Pancreas (tissue), 10 donors: ENCODE data around the gene BTBD9. TPM values are rescaled to one million over a fixed set of nuclear protein-coding genes. Genes with fewer than 3 reads are reported as not detected.

ENCODE experiments used
- ATAC-seq, 4 donors: fragments of 200-7000 bp; cut with Tn5 transposase; one replicate each; pipeline versions ENCODE4 v1.8.0 to v1.9.1; 2020; ENCODE audit warnings: mild to moderate bottlenecking in 4 of 4, moderate library complexity in 4 of 4
- DNase-seq, 6 donors: peaks; one replicate each; pipeline ENCODE4 v3.0.0-alpha.2; 2020
- FAIRE-seq: peaks from 2 replicates; lab custom pipeline; 2012; peaks lifted over from hg19 to GRCh38; lab: Jason Lieb, UNC
- H3K27ac ChIP-seq, 4 donors: fragments of 200-600 bp; sonication (generic); 1 replicate in 3 of 4; 2 replicates in 1 of 4; pipeline versions ENCODE4 v1.5.0 to v1.8.0; 2020
- H3K27me3 ChIP-seq, 4 donors: fragments of 200-600 bp; one replicate each; pipeline ENCODE4 v1.8.0; 2021
- H3K36me3 ChIP-seq, 3 donors: fragments of 200-600 bp; sonication (generic) in 1 of 3; one replicate each; pipeline versions ENCODE4 v1.5.0 to v1.8.0; 2020 to 2021
- H3K4me1 ChIP-seq, 3 donors: fragments of 200-600 bp; one replicate each; pipeline ENCODE4 v1.8.0; 2021
- H3K4me3 ChIP-seq, 4 donors: fragments of 200-600 bp; sonication (generic) in 2 of 4; one replicate each; pipeline versions ENCODE4 v1.5.0 to v1.8.0; 2020 to 2021
- H3K9me3 ChIP-seq, 4 donors: fragments of 200-600 bp; one replicate each; pipeline ENCODE4 v1.8.0; 2021
- WGBS, 2 donors: extraction: QIAGEN DNeasy Blood & Tissue Kit; methylation state at CpG; one replicate each; pipeline ENCODE4 v1.1.7; 2013; 5-methylcytosine and 5-hydroxymethylcytosine counted together
- intact Hi-C, 3 donors: fragments of 100-400 bp; cut with DNase I; formaldehyde crosslinking; loops; one replicate each; pipeline versions ENCODE4 v1.11.1 to v1.14.2; 2022
- polyA plus RNA-seq, 2 donors: library from polyadenylated mRNA; stranded (reverse); fragments of 200-250 nt; gene quantifications; one replicate each; pipeline ENCODE4 v1.2.3, GENCODE V29; 2013
- total RNA-seq, 6 donors: library from RNA; stranded (reverse); fragmentation: NEBNext Ultra II Directional in 4 of 6; extraction: Animal tissue kit (Norgen Biotek cat#: 25700) in 4 of 6; gene quantifications; one replicate each; pipeline versions ENCODE4 v1.2.1 to v1.2.4, GENCODE V29; 2021 to 2023
- TF ChIP-seq, protein P1 (sequence below), 4 donors: fragments of 200-600 bp; sonication (generic) in 3 of 4; IDR thresholded peaks; one replicate each; pipeline versions ENCODE4 v1.5.0 to v1.8.0; 2021; ENCODE audit warnings: antibody characterized with exemption in 4 of 4
- donor health status: healthy with polysubstance abuse.
- donor health status: DM: no; HTN: no; CAD: no; lungs with moderate emphysema.
- donor health status: DM: no; HTN: no; CAD: no.
- donor health status: control.
- donor health status: control.
- donor health status: Bipolar disorder and iron deficiency.
- donor health status: DM: yes; HTN: yes; CAD: no.
- donor health status: DM: no; HTN: no; CAD: no.
- donor health status: DM: no; HTN: no; CAD: no.
- donor health status: DM: yes; HTN: yes; CAD: no.

BTBD9 gene
- total and polyA plus RNA-seq, 8 donors: 2.2 to 11.0 (median 7.1) TPM

DNA sequence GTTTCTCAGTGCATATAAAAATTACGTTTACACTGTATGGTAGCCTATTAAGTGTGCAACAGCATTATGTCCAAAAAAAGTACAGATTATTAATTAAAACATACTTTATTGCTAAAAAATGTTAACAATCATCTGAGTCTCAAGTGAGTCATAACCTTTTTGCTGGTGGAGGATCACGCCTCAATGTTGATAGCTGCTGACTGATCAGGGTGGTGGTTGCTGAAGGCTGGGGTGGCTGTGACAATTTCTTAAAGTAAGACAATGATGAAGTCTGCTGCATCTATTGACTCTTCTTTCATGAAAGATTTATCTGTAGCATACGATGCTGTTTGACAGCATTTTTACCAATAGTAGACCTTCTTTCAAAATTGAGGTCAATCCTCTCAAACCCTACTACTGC lies 155.1 kb downstream of the BTBD9 start:
- Histone ChIP-seq H3K4me1 (no peaks in the 10 kb centered on the region), H3K27me3 (no peaks in the 10 kb centered on the region), H3K36me3 (no peaks in the 10 kb centered on the region), H3K9me3 (no peaks in the 10 kb centered on the region), H3K27ac (no peak overlapping the region), H3K4me3 (no peak overlapping the region)
- ATAC-seq (no peak), FAIRE-seq (no peak), DNase-seq (no peak)
- TF ChIP-seq, protein P1, sequence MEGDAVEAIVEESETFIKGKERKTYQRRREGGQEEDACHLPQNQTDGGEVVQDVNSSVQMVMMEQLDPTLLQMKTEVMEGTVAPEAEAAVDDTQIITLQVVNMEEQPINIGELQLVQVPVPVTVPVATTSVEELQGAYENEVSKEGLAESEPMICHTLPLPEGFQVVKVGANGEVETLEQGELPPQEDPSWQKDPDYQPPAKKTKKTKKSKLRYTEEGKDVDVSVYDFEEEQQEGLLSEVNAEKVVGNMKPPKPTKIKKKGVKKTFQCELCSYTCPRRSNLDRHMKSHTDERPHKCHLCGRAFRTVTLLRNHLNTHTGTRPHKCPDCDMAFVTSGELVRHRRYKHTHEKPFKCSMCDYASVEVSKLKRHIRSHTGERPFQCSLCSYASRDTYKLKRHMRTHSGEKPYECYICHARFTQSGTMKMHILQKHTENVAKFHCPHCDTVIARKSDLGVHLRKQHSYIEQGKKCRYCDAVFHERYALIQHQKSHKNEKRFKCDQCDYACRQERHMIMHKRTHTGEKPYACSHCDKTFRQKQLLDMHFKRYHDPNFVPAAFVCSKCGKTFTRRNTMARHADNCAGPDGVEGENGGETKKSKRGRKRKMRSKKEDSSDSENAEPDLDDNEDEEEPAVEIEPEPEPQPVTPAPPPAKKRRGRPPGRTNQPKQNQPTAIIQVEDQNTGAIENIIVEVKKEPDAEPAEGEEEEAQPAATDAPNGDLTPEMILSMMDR (IDR thresholded peaks at IDR 0.05): no peak
- intact Hi-C loops: no loop called here
- 87 to 94% methylated on average over 3 of the region's 3 CpGs for WGBS, 2 donors

DNA sequence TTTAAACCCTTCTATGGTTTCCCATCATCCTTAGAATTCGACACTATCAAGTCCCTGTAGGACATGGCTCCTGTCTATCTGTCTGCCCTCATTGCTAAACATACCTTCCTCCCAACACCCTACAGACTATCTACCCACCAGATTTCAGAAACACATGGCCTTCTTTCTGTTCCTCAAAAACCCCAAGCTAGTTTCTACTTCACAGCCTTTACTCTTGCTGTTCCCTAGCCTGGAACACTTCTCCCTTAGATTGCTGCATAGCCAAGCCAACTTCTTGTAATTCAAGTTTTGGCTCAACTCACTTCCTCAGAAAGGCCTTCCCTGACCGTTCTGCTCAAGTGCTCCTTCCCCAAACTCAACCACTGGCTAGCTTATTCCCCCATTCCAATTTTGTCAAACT lies 156.2 kb downstream of the BTBD9 start:
- TF ChIP-seq, protein P1 (IDR thresholded peaks at IDR 0.05): no peak
- FAIRE-seq (no peak), ATAC-seq (peak in 2 of 4 donors; percentile 43 to 74), DNase-seq (no peak)
- no peaks in the 10 kb centered on the region for H3K27me3 ChIP-seq
- no peaks in the 10 kb centered on the region for H3K4me1 ChIP-seq
- no peaks in the 10 kb centered on the region for H3K9me3 ChIP-seq
- no peaks in the 10 kb centered on the region for H3K36me3 ChIP-seq
- intact Hi-C loops: no loop called here
- 82 to 89% methylated on average over 2 of the region's 2 CpGs for WGBS, 2 donors
- no peak overlapping the region for H3K4me3 ChIP-seq
- no peak overlapping the region for H3K27ac ChIP-seq

DNA sequence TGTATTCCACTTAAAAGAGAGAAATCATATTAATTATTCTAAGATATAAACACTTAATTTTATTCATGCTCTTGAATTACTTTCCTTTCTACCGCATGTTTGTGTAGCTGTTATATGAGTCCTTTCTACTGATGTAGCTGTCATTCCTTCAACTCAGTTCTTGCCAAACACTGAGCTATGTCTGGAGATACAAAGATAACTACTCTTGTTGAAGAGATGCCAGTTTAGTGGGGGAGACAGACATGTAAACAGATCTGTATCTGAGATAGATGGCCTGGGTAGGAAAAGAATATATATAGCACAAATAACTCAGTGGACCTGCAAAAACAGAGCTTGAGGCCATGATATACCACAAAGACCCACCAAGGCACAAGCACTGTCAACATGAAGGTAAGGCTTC lies 157.3 kb downstream of the BTBD9 start:
- DNase-seq: no peak
- Histone ChIP-seq H3K36me3 (no peaks in the 10 kb centered on the region), H3K27ac (no peak overlapping the region), H3K4me1 (no peaks in the 10 kb centered on the region), H3K4me3 (no peak overlapping the region), H3K27me3 (no peaks in the 10 kb centered on the region), H3K9me3 (no peaks in the 10 kb centered on the region)
- no peak for FAIRE-seq
- intact Hi-C loops: no loop called here
- no peak for ATAC-seq
- TF ChIP-seq, protein P1 (IDR thresholded peaks at IDR 0.05): no peak
- WGBS, 2 donors: 83 to 86% methylated on average over 1 of the region's 1 CpG

DNA sequence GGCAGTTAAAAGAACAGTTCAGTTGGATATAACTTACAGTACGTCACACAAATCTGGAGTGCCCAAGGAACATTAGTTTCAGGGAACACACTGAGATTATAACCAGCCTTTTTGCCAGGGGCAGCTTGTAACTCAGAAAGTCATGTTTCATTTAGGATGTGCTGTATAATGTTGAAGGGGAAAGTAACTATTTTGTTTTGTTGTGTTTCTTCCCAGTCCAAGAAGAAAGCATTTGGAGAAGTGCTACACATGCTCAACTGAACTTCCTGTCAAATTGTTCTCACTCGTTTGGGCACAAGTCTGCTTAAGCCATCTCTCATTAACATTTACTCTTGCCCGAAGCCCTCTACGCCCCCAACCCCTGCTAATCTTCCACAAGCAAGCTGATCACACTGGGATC lies 157.9 kb downstream of the BTBD9 start:
- no peaks in the 10 kb centered on the region for H3K27me3 ChIP-seq
- intact Hi-C loops: no loop called here
- no peaks in the 10 kb centered on the region for H3K36me3 ChIP-seq
- ATAC-seq: no peak
- H3K9me3 ChIP-seq: no peaks in the 10 kb centered on the region
- 84 to 89% methylated on average over 4 of the region's 4 CpGs for WGBS, 2 donors
- H3K27ac ChIP-seq: no peak overlapping the region
- DNase-seq: no peak
- no peak overlapping the region for H3K4me3 ChIP-seq
- no peaks in the 10 kb centered on the region for H3K4me1 ChIP-seq
- no peak for FAIRE-seq
- TF ChIP-seq, protein P1 (IDR thresholded peaks at IDR 0.05): no peak

DNA sequence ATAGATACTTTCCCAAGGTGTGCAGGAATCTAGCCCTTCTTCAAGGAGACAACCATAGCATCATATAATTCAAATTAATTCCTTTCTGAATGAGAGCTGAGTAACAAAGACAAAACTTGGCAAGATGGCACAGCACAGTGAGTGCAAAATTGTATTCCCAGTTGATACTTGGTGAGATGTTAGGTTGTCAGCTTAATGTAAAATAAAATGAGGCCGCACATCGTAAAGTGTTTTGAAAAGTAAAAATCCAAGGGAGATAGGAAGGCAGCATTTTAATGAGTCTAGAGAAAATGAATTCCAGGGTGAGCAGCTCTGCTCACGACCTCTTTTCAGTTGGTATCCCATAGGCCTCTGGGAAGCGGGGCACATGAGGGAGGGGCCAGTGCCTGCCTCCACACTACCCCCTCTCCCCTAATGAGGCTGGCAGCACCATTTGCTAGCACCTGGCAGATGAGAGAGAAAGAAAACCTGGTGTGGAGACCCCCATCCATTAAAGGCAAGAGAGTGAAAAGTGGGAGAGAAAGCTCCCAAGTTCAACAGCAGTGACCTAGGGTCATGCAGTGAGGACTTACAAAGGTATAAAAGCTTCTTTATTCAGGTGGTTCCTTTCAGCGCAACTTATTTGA lies 158.4 kb downstream of the BTBD9 start:
- FAIRE-seq: no peak
- TF ChIP-seq, protein P1 (IDR thresholded peaks at IDR 0.05): no peak
- H3K9me3 ChIP-seq: no peaks in the 10 kb centered on the region
- H3K4me1 ChIP-seq: peaks cover 0 to 1% (median 0%) of the 10 kb centered on the region in 3 donors
- ATAC-seq: no peak
- no peak overlapping the region for H3K27ac ChIP-seq
- intact Hi-C loops: no loop called here
- 87 to 99% methylated on average over 5 of the region's 5 CpGs for WGBS, 2 donors
- no peaks in the 10 kb centered on the region for H3K27me3 ChIP-seq
- DNase-seq: no peak
- no peak overlapping the region for H3K4me3 ChIP-seq
- no peaks in the 10 kb centered on the region for H3K36me3 ChIP-seq
